Left lung (tissue), 10 donors: ENCODE data around the gene FGB. TPM values are rescaled to one million over a fixed set of nuclear protein-coding genes. Genes with fewer than 3 reads are reported as not detected.

Experiments
- ATAC-seq: fragments of 200-7000 bp; cut with Tn5 transposase; one replicate; pipeline ENCODE4 v1.9.1; 2020; ENCODE audit warnings: moderate library complexity
- DNase-seq, 4 donors: peaks; one replicate each; pipeline ENCODE4 v3.0.0-alpha.2; 2013 to 2020
- H3K27ac ChIP-seq, 2 donors: fragments of 200-600 bp; sonication (generic) in 1 of 2; one replicate each; pipeline versions ENCODE4 v1.5.0 to v1.8.0; 2020 to 2021
- H3K27me3 ChIP-seq, 2 donors: fragments of 200-600 bp; sonication (generic) in 1 of 2; one replicate each; pipeline versions ENCODE4 v1.5.0 to v1.8.0; 2020 to 2021
- H3K36me3 ChIP-seq, 2 donors: fragments of 200-600 bp; sonication (generic) in 1 of 2; one replicate each; pipeline versions ENCODE4 v1.5.0 to v1.8.0; 2020 to 2021
- H3K4me1 ChIP-seq, 2 donors: fragments of 200-600 bp; one replicate each; pipeline ENCODE4 v1.8.0; 2021
- H3K4me3 ChIP-seq, 2 donors: fragments of 200-600 bp; sonication (generic) in 1 of 2; one replicate each; pipeline versions ENCODE4 v1.5.0 to v1.8.0; 2020 to 2021; ENCODE audit warnings: mild to moderate bottlenecking in 1 of 2
- H3K9me3 ChIP-seq, 2 donors: fragments of 200-600 bp; sonication (generic) in 1 of 2; one replicate each; pipeline versions ENCODE4 v1.5.0 to v1.8.0; 2020 to 2021
- intact Hi-C, 2 donors: fragments of 100-400 bp; cut with DNase I; formaldehyde crosslinking; loops; one replicate each; pipeline versions ENCODE4 v1.11.2 to v1.14.2; 2022
- polyA plus RNA-seq, 6 donors: library from polyadenylated mRNA; unstranded; fragments of 120-200 nt; gene quantifications; one replicate each; pipeline ENCODE4 v1.2.1, GENCODE V29; 2013; ENCODE audit not compliant: insufficient read length in 6 of 6
- total RNA-seq, 2 donors: library from RNA; stranded (reverse); fragmentation: NEBNext Ultra II Directional; extraction: Animal tissue kit (Norgen Biotek cat#: 25700); gene quantifications; one replicate each; pipeline ENCODE4 v1.2.1, GENCODE V29; 2021
- TF ChIP-seq, protein P1 (sequence below), 2 donors: fragments of 200-600 bp; sonication (generic) in 1 of 2; IDR thresholded peaks; one replicate each; pipeline versions ENCODE4 v1.5.0 to v1.8.0; 2021; ENCODE audit warnings: antibody characterized with exemption in 2 of 2
- donor health status: DM: no; HTN: yes; CAD: no.
- donor health status: DM: no; HTN: no; CAD: no.

Gene FGB
- total and polyA plus RNA-seq, 8 donors, result 0.11 to 4.6 (median 0.35) TPM; not detected in 3

DNA sequence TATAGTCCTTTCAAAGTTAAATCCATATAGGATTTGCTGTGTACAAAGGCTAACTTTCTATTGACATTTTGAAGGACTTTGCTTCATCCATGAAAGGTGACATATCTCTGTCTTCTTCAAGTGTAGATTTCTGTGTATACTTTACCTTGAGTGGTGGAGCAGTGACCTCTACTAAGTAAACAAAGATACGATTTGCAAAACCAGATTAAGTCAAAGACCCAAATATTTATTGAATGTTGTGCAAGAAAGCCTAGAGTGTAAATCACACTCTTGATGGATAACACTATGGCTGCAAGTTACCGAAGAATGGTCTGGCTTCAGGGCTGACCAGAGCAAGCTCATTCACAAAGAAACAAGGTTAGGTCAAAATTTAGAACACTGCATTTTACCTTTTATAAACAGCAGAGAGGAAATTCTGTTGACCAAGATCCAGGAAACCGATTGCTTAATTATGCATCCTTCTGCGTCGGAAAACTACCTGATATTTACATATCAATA, 55.1 kb downstream of the FGB start:
- H3K27ac ChIP-seq, result no peak overlapping the region
- no peaks in the 10 kb centered on the region for H3K9me3 ChIP-seq
- ATAC-seq (no peak), DNase-seq (no peak)
- H3K4me3 ChIP-seq, result no peak overlapping the region
- TF ChIP-seq, protein P1, sequence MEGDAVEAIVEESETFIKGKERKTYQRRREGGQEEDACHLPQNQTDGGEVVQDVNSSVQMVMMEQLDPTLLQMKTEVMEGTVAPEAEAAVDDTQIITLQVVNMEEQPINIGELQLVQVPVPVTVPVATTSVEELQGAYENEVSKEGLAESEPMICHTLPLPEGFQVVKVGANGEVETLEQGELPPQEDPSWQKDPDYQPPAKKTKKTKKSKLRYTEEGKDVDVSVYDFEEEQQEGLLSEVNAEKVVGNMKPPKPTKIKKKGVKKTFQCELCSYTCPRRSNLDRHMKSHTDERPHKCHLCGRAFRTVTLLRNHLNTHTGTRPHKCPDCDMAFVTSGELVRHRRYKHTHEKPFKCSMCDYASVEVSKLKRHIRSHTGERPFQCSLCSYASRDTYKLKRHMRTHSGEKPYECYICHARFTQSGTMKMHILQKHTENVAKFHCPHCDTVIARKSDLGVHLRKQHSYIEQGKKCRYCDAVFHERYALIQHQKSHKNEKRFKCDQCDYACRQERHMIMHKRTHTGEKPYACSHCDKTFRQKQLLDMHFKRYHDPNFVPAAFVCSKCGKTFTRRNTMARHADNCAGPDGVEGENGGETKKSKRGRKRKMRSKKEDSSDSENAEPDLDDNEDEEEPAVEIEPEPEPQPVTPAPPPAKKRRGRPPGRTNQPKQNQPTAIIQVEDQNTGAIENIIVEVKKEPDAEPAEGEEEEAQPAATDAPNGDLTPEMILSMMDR (IDR thresholded peaks at IDR 0.05), result no peak
- peaks cover 0 to 4% of the 10 kb centered on the region in 2 donors for H3K4me1 ChIP-seq
- intact Hi-C loops, result no loop called here
- H3K27me3 ChIP-seq, result no peaks in the 10 kb centered on the region
- H3K36me3 ChIP-seq, result no peaks in the 10 kb centered on the region

DNA sequence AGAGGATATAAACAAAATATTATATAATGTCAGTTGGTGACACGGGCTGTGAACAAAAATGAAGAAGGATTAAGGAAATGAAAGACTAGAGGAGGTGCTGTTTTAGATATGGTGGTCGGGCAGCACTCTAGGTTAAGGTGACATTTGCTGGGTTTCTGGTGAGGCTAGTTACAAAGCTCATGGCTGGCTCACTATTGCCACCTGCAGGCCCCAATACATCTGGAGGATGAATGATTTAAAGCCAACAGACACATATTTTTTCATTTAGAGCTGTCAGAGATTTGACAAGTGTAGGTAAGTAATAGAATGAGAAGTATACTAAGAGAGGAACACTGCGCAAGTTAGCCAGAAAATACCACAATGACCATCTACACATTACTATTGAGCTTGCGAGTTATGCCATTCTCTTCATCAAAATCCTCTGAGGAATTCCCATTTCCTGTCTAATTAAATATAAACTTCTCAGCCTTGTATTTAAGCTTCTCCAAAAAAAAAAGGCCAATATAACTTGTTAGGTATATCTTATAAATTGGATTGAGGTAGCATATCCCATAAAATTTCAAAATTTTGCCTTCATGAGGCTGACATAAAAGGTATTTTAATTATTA, 56.0 kb downstream of the FGB start:
- intact Hi-C loops, result no loop called here
- H3K27me3 ChIP-seq, result no peaks in the 10 kb centered on the region
- H3K9me3 ChIP-seq, result no peaks in the 10 kb centered on the region
- TF ChIP-seq, protein P1 (IDR thresholded peaks at IDR 0.05), result peak; percentile 33 to 53
- no peak overlapping the region for H3K4me3 ChIP-seq
- peaks cover 0 to 4% of the 10 kb centered on the region in 2 donors for H3K4me1 ChIP-seq
- no peak overlapping the region for H3K27ac ChIP-seq
- DNase-seq (peak in 1 of 4 donors; percentile 46), ATAC-seq (peak; percentile 86)
- no peaks in the 10 kb centered on the region for H3K36me3 ChIP-seq

DNA sequence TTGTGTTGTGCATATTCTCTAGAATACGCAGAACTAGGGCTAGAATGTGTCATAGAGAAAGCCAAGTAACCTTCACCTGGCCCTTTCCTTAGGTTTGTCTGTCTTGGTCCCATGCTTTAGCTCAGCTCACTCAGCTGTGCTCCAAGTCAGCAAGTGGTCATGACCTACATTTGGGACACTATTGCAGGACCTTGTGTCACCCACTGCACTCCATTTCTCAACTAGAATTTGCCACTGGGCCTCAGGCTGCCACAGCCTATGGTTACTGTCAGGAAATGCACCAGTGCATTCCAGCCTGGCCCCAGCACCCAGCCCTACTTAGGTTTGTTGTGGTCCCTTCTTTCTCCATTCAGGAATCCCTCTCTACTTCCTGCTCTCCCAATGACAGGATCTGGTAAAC, 57.3 kb downstream of the FGB start:
- DNase-seq, result no peak
- no peak for ATAC-seq
- intact Hi-C loops, result no loop called here
- H3K36me3 ChIP-seq, result no peaks in the 10 kb centered on the region
- TF ChIP-seq, protein P1 (IDR thresholded peaks at IDR 0.05), result no peak
- H3K4me1 ChIP-seq, result peaks cover 0 to 4% of the 10 kb centered on the region in 2 donors
- no peaks in the 10 kb centered on the region for H3K9me3 ChIP-seq
- H3K27ac ChIP-seq, result no peak overlapping the region
- H3K27me3 ChIP-seq, result peaks cover 0 to 4% of the 10 kb centered on the region in 2 donors
- no peak overlapping the region for H3K4me3 ChIP-seq

Other genes with a start within 250 kb of the FGB start
- gene DCHS2, start 71.2 kb upstream of the FGB start, total RNA-seq, result under 1 TPM; 0.12 to 0.13 TPM
- 1 to 10 TPM; 1.4 to 3.5 (median 2.3) TPM for gene DCHS2, start 71.2 kb upstream of the FGB start, polyA plus RNA-seq
- gene PLRG1, start 12.6 kb upstream of the FGB start, total RNA-seq, result 10 to 100 TPM; 58.0 to 68.1 TPM
- gene PLRG1, start 12.6 kb upstream of the FGB start, polyA plus RNA-seq, result 100 to 1,000 TPM in 3 of 6 donors, 10 to 100 TPM in 3; 83.4 to 120 (median 100) TPM
- 10 to 100 TPM in 1 of 2 donors, 1 to 10 TPM in 1; 3.6 to 75.6 TPM for gene FGA, start 27.7 kb downstream of the FGB start, total RNA-seq
- gene FGA, start 27.7 kb downstream of the FGB start, polyA plus RNA-seq, result 1 to 10 TPM in 2 of 6 donors, not detected in 4; 1.3 to 2.6 TPM
- gene FGG, start 49.6 kb downstream of the FGB start, total RNA-seq, result 100 to 1,000 TPM in 1 of 2 donors, 10 to 100 TPM in 1; 11.2 to 384 TPM
- 1 to 10 TPM in 2 of 6 donors, not detected in 4; 1.2 to 2.2 TPM for gene FGG, start 49.6 kb downstream of the FGB start, polyA plus RNA-seq
- 1 to 10 TPM in 1 of 2 donors, under 1 TPM in 1; 0.89 to 1.5 TPM for gene LRAT, start 181.0 kb downstream of the FGB start, total RNA-seq
- gene LRAT, start 181.0 kb downstream of the FGB start, polyA plus RNA-seq, result under 1 TPM; 0.10 to 0.63 (median 0.29) TPM
- gene RBM46, start 218.3 kb downstream of the FGB start, total RNA-seq, result not detected
- gene RBM46, start 218.3 kb downstream of the FGB start, polyA plus RNA-seq, result under 1 TPM in 2 of 6 donors, not detected in 4; 0.06 TPM